ENCODE measurements around the gene MARK3. TPM values are rescaled to one million over a fixed set of nuclear protein-coding genes. Genes with fewer than 3 reads are reported as not detected.
A peak's percentile ranks its signal among the peaks of the same experiment; 100 is the strongest.

The MARK3 gene
- total and polyA plus RNA-seq, 2 of the 13 experiments (the other 11 are each of a cell fraction or from before 2014, with no cell fraction given): 47.7 to 56.6 TPM

- TF ChIP-seq MIER3 (CRISPR knock-in tag; IDR thresholded peaks at IDR 0.05; ENCODE audit: borderline replicate concordance) (0 out of 2 replicates have a peak, but pooled peaks have one; percentile 57), ZNF589 (CRISPR knock-in tag; conservative IDR thresholded peaks at IDR 0.05) (no peak), ZNF232 (CRISPR knock-in tag; IDR thresholded peaks at IDR 0.05; ENCODE audit: borderline replicate concordance) (no peak), ZNF496 (CRISPR knock-in tag; IDR thresholded peaks at IDR 0.05; ENCODE audit: insufficient replicate concordance) (no peak), CTCF (CRISPR knock-in tag; IDR thresholded peaks at IDR 0.05) (peak; percentile 93), ZNF790 (CRISPR knock-in tag; IDR thresholded peaks at IDR 0.05; ENCODE audit: borderline replicate concordance) (no peak), KDM6A (CRISPR knock-in tag; IDR thresholded peaks at IDR 0.05; ENCODE audit: low read depth) (no peak), MED8 (CRISPR knock-in tag; IDR thresholded peaks at IDR 0.05; ENCODE audit: insufficient replicate concordance) (no peak), ZNF354B (CRISPR knock-in tag; IDR thresholded peaks at IDR 0.05) (no peak), ZNF770 (CRISPR knock-in tag; IDR thresholded peaks at IDR 0.05) (peak; percentile 64; the same call in 1 of the 2 replicates), ZFP36 (IDR thresholded peaks at IDR 0.05; ENCODE audit: borderline replicate concordance, low read depth, low read length, partially characterized antibody) (no peak), FOXA3 (CRISPR knock-in tag; IDR thresholded peaks at IDR 0.05) (no peak), NFIC (IDR thresholded peaks at IDR 0.05; ENCODE audit: low read length) (no peak), IKZF5 (CRISPR knock-in tag; IDR thresholded peaks at IDR 0.05) (0 out of 2 replicates have a peak, but pooled peaks have one; percentile 24), ZNF672 (CRISPR knock-in tag; IDR thresholded peaks at IDR 0.05) (no peak), ZFP36L1 (CRISPR knock-in tag; IDR thresholded peaks at IDR 0.05) (no peak), ZNF431 (CRISPR knock-in tag; IDR thresholded peaks at IDR 0.05; ENCODE audit: borderline replicate concordance, low read depth) (no peak), DPF2 (CRISPR knock-in tag; IDR thresholded peaks at IDR 0.05; ENCODE audit: borderline replicate concordance, low read depth) (no peak), ZBTB8A (CRISPR knock-in tag; IDR thresholded peaks at IDR 0.05; ENCODE audit: borderline replicate concordance, low read depth) (no peak), YY1 (IDR thresholded peaks at IDR 0.05; ENCODE audit: insufficient read depth, insufficient replicate concordance, low read depth, low read length) (peak; percentile 49)
- TF ChIP-seq, protein P1, sequence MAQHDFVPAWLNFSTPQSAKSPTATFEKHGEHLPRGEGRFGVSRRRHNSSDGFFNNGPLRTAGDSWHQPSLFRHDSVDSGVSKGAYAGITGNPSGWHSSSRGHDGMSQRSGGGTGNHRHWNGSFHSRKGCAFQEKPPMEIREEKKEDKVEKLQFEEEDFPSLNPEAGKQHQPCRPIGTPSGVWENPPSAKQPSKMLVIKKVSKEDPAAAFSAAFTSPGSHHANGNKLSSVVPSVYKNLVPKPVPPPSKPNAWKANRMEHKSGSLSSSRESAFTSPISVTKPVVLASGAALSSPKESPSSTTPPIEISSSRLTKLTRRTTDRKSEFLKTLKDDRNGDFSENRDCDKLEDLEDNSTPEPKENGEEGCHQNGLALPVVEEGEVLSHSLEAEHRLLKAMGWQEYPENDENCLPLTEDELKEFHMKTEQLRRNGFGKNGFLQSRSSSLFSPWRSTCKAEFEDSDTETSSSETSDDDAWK (CRISPR knock-in tag; IDR thresholded peaks at IDR 0.05): no peak
Observed at GRCh38 chr14:103500148-103500990, 115.2 kb downstream of the MARK3 start (continued).
